Adipocyte (in vitro differentiated cells): ENCODE data around the gene HES2.
"Not testable (repeated sequence)": the region's sequence is repeated elsewhere in the genome, so short reads cannot be mapped to it uniquely, and the experiment has no call there.

ENCODE experiments used
- DNase-seq: peaks from one replicate; pipeline ENCODE4 v3.0.0-alpha.2; 2015; ENCODE audit warnings: low read depth
- H3K27me3 ChIP-seq: replicated peaks from 2 replicates; pipeline ENCODE4 v1.7.0; 2013; ENCODE audit warnings: mild to moderate bottlenecking, low read length, moderate library complexity; ENCODE audit not compliant: control insufficient read depth, insufficient read depth
- H3K36me3 ChIP-seq: 2 replicates; pipeline ENCODE4 v1.7.0; 2013; ENCODE audit warnings: low read length, mild to moderate bottlenecking, moderate library complexity; ENCODE audit not compliant: control insufficient read depth, insufficient read depth, severe bottlenecking
- H3K4me1 ChIP-seq: 2 replicates; pipeline ENCODE4 v1.7.0; 2013; ENCODE audit warnings: mild to moderate bottlenecking, low read length, moderate library complexity; ENCODE audit not compliant: control insufficient read depth, insufficient read depth
- H3K4me3 ChIP-seq: 2 replicates; pipeline ENCODE4 v1.7.0; 2013; ENCODE audit warnings: mild to moderate bottlenecking, low read length, moderate library complexity
- H3K9ac ChIP-seq: 2 replicates; pipeline ENCODE4 v1.7.0; 2013; ENCODE audit warnings: mild to moderate bottlenecking, low read length, moderate library complexity
- H3K9me3 ChIP-seq: 2 replicates; pipeline ENCODE4 v1.7.0; 2013; ENCODE audit warnings: mild to moderate bottlenecking, low read length, moderate library complexity; ENCODE audit not compliant: control insufficient read depth

The HES2 gene

DNA sequence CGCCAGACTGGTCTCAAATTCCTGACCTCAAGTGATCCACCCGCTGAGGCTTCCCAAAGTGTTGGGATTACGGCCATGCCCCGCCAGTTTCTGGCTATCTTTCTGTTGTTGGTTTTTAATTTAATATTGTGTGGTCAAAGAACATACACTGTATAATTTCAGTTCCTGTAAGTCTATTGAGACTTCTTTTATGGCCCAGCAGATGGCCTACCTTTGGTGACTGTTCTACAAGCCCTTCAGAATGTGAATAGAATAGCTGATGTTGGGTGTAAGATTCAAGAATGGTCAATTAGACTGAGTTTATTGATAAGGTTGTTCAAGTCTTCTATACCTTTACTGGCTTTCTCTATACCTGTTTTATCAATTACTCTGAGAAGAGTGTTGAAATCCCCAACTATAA lies 10.7 kb downstream of the HES2 start:
- Histone ChIP-seq H3K36me3 (no peaks in the 10 kb centered on the region), H3K9ac (no peak overlapping the region), H3K4me1 (no peaks in the 10 kb centered on the region), H3K4me3 (no peak overlapping the region), H3K27me3 (peaks cover 17% of the 10 kb centered on the region), H3K9me3 (no peaks in the 10 kb centered on the region)
- DNase-seq: no peak

GRCh38 chr1:6408023-6408422 lies 11.7 kb downstream of the HES2 start:
- no peaks in the 10 kb centered on the region for H3K36me3 ChIP-seq
- no peak for DNase-seq
- H3K4me3 ChIP-seq: no peak overlapping the region
- no peaks in the 10 kb centered on the region for H3K4me1 ChIP-seq
- no peak overlapping the region for H3K9ac ChIP-seq
- peaks cover 15% of the 10 kb centered on the region for H3K27me3 ChIP-seq
- no peaks in the 10 kb centered on the region for H3K9me3 ChIP-seq

GRCh38 chr1:6401673-6402072 lies 18.0 kb downstream of the HES2 start:
- Histone ChIP-seq H3K9ac (no peak overlapping the region), H3K4me1 (no peaks in the 10 kb centered on the region)
- no peak for DNase-seq

DNA sequence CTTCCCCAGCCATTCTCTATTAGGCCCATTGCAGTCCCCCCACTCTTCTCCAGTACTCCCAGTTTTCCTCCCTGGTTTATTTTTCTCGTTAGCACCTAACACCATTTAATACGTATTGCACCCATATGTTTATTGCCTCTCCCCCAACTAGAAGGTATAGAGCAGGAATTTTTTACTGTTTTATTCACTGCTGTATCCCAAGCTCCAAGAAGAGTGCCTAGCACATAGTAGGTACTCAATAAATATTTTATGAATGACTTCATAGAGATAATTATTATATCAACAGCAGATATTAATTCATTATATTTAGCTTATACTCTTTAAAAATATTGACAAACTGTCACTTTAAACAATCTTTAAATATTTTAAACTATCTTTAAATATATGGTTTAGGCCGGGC lies 20.4 kb downstream of the HES2 start:
- Histone ChIP-seq H3K36me3 (no peaks in the 10 kb centered on the region), H3K9me3 (no peaks in the 10 kb centered on the region), H3K9ac (no peak overlapping the region), H3K4me1 (peaks cover under 1% of the 10 kb centered on the region), H3K4me3 (no peak overlapping the region), H3K27me3 (no peaks in the 10 kb centered on the region)
- DNase-seq: no peak

More at GRCh38 chr1:6401673-6402072, 18.0 kb downstream of the HES2 start:
- Histone ChIP-seq H3K36me3 (no peaks in the 10 kb centered on the region), H3K9me3 (no peaks in the 10 kb centered on the region), H3K4me3 (no peak overlapping the region), H3K27me3 (peaks cover 8% of the 10 kb centered on the region)

DNA sequence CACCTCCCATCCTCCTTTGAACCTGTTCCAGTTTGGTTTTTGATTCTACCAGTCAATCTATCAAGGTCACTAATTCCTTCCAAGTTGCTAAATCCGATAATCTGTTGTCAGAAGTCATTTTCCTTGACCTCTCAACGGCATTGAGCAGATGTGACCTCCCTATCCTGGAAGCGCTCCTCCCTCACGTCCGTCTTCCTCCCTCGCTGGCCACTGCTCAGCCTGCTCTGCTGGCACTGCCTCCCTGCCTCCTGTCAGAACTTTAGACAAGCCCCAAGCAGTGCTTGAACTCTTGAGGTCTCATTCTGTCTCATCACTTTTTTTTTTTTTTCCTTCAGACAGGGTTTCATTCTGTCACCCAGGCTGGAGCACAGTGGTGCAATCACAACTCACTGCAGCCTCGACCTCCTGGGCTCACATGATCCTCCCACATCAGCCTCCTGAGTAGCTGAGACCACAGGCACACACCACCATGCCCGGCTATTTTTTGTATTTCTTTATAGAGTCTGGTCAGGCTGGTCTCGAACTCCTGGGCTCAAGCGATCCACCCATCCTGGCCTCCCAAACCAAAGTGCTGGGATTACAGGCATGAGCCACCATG lies 21.8 kb downstream of the HES2 start:
- DNase-seq: no peak
- no peaks in the 10 kb centered on the region for H3K36me3 ChIP-seq

DNA sequence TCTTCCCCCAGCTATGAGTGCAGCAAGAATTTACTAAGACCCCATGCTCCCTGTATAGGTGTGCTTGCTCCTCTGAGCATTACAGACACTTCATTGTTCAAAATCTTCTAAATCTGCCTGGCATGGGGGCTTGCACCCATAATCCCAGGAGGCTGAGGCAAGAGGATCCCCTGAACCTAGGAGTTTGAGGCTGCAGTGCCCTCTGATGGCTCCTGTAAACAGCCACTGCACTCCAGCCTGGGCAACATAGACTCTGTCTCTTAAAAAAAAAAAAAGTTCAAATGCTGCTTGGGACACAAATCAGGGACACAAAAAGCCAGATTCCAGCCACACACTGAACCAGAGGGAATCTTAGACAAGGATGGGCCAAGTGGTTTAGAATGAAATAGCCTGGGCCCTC lies 22.7 kb downstream of the HES2 start:
- peaks cover 11% of the 10 kb centered on the region for H3K4me1 ChIP-seq
- no peak overlapping the region for H3K4me3 ChIP-seq
- no peaks in the 10 kb centered on the region for H3K9me3 ChIP-seq
- DNase-seq: no peak
- no peaks in the 10 kb centered on the region for H3K27me3 ChIP-seq
- H3K36me3 ChIP-seq: no peaks in the 10 kb centered on the region
- no peak overlapping the region for H3K9ac ChIP-seq

More for the DNA sequence above, 21.8 kb downstream of the HES2 start:
- Histone ChIP-seq H3K27me3 (no peaks in the 10 kb centered on the region), H3K9ac (no peak overlapping the region), H3K4me1 (peaks cover 4% of the 10 kb centered on the region), H3K4me3 (no peak overlapping the region), H3K9me3 (no peaks in the 10 kb centered on the region)

- not testable (repeated sequence) for H3K36me3 ChIP-seq, DNase-seq
Measured at GRCh38 chr1:6395781-6396244, 23.9 kb downstream of the HES2 start.

DNA sequence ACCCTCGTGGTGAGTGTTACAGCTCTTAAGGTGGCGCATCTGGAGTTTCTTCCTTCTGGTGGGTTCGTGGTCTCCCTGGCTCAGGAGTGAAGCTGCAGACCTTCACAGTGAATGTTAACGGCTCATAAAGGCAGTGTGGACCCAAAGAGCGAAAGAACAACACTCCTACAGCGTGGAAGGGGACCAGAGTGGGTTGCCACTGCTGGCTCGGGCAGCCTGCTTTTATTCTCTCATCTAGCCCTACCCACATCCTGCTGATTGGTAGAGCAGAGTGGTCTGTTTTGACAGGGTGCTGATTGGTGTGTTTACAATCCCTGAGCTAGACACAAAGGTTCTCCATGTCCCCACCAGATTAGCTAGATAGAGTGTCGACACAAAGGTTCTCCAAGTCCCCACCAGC lies 24.6 kb downstream of the HES2 start:
- DNase-seq, H3K27me3 ChIP-seq, H3K9me3 ChIP-seq, H3K4me3 ChIP-seq, H3K9ac ChIP-seq, H3K36me3 ChIP-seq: not testable (repeated sequence)
- H3K4me1 ChIP-seq: peaks cover 11% of the 10 kb centered on the region

More at GRCh38 chr1:6395781-6396244, 23.9 kb downstream of the HES2 start:
- H3K9ac ChIP-seq, H3K27me3 ChIP-seq, H3K4me3 ChIP-seq, H3K9me3 ChIP-seq: not testable (repeated sequence)
- peaks cover 11% of the 10 kb centered on the region for H3K4me1 ChIP-seq

DNA sequence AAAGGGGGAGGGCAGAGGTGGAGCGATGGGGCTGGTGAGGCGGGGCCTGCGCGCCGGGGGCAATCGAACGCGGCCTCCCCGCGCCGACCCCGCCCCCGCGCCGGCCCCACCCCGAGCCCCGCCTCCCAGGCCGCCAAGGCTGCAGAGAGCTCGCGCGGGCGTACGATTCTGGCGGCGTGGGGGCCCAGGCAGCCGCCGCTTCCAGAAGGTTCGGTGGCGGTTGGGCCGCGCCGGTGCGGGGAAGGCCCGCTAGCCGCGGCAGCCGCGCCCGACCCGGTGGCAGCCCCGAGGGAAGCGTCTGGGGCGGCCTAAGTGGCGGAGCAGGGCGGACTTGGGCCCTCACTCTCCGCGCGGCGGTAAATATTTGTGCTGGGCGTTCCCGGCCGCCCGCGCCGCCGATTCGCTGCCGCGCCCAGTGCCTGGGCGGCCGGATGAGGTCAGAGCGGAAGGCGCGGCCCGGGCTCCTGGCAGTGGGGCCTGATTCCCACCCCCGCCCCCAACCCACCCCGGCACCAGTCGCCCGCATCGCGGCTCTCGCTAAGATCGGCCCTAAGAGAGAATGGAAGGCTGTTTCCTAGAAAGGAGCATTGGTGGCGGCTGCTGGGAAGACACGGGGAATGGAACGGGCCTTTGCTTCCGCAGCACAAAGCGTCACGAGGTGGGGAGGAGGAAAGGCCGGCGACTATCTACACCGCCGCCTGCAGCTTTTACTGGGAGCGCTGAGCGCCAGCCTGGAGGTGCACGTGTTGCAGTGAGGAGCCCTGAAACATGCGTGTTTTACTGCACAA lies 26.1 kb downstream of the HES2 start, which contains the start of gene ACOT7:
TSS of gene ACOT7 (minus strand) at position 368 of the 788 bp plus-strand sequence. CDS start 368 bp downstream, outside the sequence.
- Histone ChIP-seq H3K9ac (peak within 1 kb of the TSS; percentile 85), H3K4me1 (peaks cover 11% of the 10 kb centered on the region), H3K9me3 (no peaks in the 10 kb centered on the region), H3K4me3 (peak within 1 kb of the TSS; percentile 84), H3K36me3 (no peaks in the 10 kb centered on the region), H3K27me3 (no peaks in the 10 kb centered on the region)
- peak; percentile 97 for DNase-seq

GRCh38 chr1:6392809-6393399 lies 26.8 kb downstream of the HES2 start:
- H3K4me1 ChIP-seq: peaks cover 11% of the 10 kb centered on the region
- no peaks in the 10 kb centered on the region for H3K9me3 ChIP-seq
- H3K36me3 ChIP-seq: no peaks in the 10 kb centered on the region
- H3K4me3 ChIP-seq: peak overlapping the region; percentile 84
- peak; percentile 63 for DNase-seq
- no peaks in the 10 kb centered on the region for H3K27me3 ChIP-seq
- peak overlapping the region; percentile 46 for H3K9ac ChIP-seq
